Eye (tissue), 1 donor: ENCODE results near the gene TACC2.

Experiments used
- DNase-seq: peaks from one replicate; pipeline ENCODE4 v3.0.0-alpha.2; 2015

The TACC2 gene

DNA sequence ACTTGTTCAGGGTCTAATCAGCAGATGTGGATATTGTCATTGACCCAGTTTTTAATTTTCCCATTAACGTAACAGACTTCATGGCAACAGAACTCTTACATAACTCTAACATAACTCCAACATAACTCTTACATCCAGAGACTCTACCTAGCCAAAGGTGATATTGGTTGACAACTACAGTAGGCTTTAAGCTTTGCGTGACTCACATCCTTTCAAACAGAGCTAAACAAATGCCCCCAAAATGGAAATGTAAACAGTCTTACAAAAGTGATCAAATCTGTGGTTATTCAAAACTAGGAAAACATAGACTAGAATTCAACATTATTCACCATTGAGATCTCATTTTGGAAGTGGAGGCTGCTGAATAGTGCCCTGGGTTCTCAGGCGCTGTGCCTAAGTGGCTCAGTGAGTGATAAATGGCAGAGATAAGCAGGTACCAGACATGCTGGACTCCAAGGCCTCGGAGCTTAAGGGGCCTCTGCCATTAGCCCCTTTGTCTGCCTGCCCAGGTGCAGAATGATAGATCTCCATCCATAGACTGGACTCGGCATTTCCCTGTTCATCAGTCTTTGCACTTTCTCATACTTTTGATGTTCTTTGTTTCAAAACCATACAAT lies 247.8 kb downstream of the TACC2 start:
- no peak for DNase-seq

DNA sequence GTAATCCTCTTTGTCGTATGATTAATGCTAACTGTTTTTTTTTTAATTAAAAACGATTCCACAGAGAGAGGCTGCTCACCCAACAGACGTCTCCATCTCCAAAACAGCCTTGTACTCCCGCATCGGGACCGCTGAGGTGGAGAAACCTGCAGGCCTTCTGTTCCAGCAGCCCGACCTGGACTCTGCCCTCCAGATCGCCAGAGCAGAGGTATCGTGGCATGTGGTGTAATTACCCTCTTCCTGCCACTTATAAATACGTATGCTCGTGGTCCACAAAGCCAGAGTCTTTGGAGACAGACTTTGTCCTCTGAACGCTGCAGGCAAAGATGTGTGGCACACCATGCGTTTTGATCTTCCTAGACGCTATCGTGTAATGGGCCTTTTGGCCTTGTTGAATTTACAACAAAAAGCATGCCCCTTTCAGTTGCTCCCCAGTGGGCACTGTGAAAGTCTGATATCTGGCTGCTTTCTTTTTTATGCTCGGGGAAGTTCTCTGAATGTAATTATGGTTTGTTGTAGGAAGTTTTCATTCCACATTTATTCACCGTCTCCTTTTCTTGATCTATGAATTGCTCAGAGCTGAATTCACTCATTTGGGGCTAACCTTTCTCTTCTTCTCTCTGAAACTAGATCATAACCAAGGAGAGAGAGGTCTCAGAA lies 248.5 kb downstream of the TACC2 start:
- DNase-seq, result no peak

DNA sequence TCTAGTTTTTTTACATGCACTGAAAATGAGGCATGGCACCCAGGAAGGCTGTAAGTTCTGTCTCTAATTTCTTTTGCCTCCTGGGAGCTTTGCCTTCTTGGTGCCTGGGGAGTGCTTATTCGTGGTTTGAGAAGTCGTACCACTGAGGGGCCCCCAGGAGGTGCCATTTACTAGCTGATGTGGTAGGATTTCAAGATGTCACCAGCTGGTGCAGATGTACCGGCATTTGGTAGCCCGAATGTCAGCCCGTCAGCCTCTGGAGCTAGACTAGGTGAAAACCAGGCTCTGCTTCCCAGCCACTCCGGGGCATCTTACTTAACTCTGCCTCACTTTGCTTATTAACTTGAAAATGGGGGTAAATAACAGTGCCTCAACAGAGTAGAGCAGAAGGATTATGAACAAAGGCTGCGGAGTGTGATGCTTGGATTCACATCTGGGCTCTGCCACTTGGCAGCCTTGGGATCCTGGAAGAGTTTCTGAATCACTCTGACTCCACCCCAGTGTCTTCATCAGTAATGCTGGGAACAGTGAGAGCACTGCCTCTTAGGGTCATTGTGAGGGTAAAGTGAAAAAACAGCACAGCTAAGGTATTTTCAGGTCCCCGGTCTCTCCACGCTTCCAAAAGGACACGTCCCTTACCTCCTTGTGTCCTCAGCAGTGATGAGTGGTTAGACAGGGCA lies 250.8 kb downstream of the TACC2 start:
- DNase-seq, result no peak

DNA sequence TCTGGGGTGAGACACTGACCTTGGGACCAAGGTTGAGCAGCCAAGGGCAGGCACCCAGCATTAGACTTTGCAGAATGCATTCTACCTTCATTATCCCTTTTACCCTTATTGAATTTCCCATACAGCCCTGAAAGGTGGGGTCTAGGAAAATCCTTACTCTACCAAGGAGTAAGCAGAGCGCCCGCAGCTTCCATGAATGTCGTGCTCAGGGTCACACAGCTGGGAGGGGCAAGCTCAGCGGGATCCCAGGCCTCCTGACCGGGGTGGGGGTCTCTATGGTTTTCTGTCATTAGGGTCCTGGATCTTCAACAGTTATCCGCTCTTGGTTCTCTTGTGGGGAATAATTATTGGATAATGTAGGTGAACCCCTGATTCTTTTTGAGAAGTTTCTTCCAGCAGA lies 251.4 kb downstream of the TACC2 start:
- no peak for DNase-seq

DNA sequence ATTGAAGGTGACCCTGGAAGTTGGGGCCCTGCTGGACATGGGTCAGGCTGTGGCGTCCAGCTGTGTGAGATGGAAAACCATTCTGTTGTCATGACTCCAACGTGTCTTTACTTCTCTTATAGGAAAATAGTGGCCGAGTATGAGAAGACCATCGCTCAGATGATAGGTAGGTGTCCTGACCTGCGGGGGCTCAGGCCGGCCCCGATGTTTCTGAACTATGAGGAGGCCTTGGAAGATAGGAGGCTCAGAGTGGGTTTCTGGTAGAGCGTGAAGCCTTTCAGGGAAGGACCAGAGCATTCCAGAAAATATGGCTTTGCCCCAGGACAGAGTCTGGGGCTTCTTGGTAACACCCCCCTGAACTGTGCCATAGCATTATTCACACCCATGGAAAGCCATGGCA lies 252.9 kb downstream of the TACC2 start:
- DNase-seq, result no peak

DNA sequence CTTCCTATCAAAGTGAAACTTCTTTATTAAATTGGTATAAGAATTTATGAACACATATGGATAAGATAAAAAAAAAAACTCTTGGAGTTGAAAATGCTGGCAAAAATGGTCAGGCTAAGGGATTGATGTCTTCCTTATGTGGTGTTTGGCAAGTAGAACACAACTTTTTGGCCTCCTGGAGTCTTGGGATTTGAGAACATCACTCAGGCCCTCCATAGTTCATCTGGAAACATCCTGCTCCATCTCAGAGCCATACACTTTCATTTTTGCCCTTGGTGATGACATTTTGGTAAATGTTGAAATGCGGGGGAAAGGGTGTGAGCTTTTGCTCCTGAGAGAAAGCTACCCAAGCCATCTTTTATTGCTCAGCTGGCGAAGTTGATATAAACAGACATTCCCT lies 254.6 kb downstream of the TACC2 start:
- peak; percentile 34 for DNase-seq

DNA sequence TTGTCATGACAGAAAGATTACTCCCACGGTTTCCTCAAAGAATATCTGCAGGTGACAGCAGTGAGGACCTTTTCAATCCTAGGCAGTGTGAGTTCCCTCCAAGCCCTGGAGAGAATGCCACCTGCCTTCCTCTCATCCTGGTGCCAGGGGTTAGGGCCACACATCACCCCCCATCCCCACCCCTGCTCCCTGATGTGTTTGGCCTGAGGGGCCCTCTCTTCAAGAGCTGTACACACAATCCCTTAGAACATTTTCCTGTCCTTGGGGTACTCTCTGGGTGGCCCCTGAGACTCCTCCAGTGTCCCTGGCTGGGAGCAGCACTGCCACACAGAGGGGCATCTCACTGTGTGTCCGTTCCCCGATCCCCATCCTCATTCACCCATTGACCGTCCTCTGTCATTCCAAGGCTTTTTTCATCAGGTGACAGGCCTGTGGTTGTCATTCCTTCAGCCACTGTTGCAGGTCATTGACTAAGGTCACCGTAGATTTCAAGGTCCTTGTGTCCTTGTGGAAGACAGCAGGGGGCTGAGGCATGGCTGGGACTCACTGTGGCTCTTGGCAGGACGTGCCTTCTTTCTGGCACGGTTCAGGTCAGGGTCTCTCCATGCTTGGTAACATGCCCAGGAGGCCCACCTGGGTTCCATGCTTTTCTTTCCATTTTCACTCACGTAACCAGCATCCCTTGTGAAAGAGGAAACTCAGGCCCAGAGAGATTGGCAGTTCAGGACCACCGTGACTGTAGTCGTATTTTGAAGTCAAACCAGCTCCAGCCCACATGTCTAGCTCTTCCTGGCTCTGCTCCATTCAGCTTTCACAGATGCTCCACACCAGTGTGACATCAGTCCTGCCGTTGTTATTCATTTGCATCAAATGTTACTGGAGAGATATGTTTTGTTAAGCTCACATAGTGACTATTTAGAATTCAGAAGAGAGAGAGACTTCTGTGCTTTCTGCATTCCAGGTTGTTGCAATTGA lies 255.3 kb downstream of the TACC2 start:
- peak; percentile 53 for DNase-seq

GRCh38 chr10:122245136-122245535 lies 256.2 kb downstream of the TACC2 start:
- DNase-seq, result no peak

- no peak for DNase-seq
These were observed 256.9 kb downstream of the TACC2 start for GRCh38 chr10:122245897-122246296.

- DNase-seq, result no peak
These were observed 258.0 kb downstream of the TACC2 start for GRCh38 chr10:122246830-122247520.

GRCh38 chr10:122248356-122249302 lies 259.7 kb downstream of the TACC2 start:
- DNase-seq, result no peak

- no peak for DNase-seq
These were observed 260.4 kb downstream of the TACC2 start for GRCh38 chr10:122249303-122249850.

- no peak for DNase-seq
These were observed 261.2 kb downstream of the TACC2 start for GRCh38 chr10:122249991-122250750.

- DNase-seq, result no peak
These were observed 262.7 kb downstream of the TACC2 start for GRCh38 chr10:122251459-122252255.

- no peak for DNase-seq
These were observed 263.8 kb downstream of the TACC2 start for GRCh38 chr10:122252805-122253204.

DNA sequence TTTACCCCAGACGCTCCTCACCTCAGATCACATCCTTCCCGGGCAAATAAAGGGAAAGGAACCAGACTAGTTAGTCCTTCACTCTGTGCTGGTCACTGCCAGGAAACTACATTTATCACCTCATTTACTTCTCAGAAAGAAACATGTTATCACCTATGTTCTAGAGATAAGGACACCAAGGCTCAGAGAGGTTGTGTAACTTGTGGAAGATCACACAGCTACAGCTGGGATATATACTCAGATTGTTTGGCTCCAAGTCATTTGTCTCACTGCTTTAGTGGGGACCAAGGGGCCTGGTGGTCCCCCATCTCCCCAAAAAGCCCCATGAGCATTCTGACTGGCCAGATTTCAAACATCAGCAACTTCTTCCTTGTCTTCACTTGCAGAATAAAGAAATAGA lies 264.6 kb downstream of the TACC2 start:
- DNase-seq, result no peak

- no peak for DNase-seq
These were observed 265.9 kb downstream of the TACC2 start for GRCh38 chr10:122254831-122255230.

GRCh38 chr10:122255509-122256301 lies 266.7 kb downstream of the TACC2 start:
- DNase-seq, result no peak
